ENCODE data around the gene MRPS23. TPM values are rescaled to one million over a fixed set of nuclear protein-coding genes. Genes with fewer than 3 reads are reported as not detected.

MRPS23 gene
- total and polyA plus RNA-seq, 2 of the 13 experiments (the other 11 are each of a cell fraction or from before 2014, with no cell fraction given): 63.2 to 181 TPM

- peak; percentile 91 for TF ChIP-seq ZNF281 (CRISPR knock-in tag; IDR thresholded peaks at IDR 0.05; ENCODE audit: borderline replicate concordance)
- peak; percentile 30; the same call in 1 of the 2 replicates for TF ChIP-seq ZNF772 (CRISPR knock-in tag; IDR thresholded peaks at IDR 0.05)
- no peak for TF ChIP-seq IRF1 (CRISPR knock-in tag; IDR thresholded peaks at IDR 0.05; ENCODE audit: low read depth)
- peak; percentile 76 for TF ChIP-seq PRPF4 (IDR thresholded peaks at IDR 0.05; ENCODE audit: low read depth, low read length, poor library complexity, severe bottlenecking)
- TF ChIP-seq SETDB1 (CRISPR knock-in tag; IDR thresholded peaks at IDR 0.05; ENCODE audit: borderline replicate concordance): no peak
- TF ChIP-seq CREB1 (IDR thresholded peaks at IDR 0.05): no peak
- no peak for TF ChIP-seq CREB1 (CRISPR knock-in tag; IDR thresholded peaks at IDR 0.05)
- peak; percentile 46; the same call in 1 of the 2 replicates for TF ChIP-seq EEA1 (CRISPR knock-in tag; IDR thresholded peaks at IDR 0.05; ENCODE audit: borderline replicate concordance)
- TF ChIP-seq STAG1 (CRISPR knock-in tag; IDR thresholded peaks at IDR 0.05): peak; percentile 93
- TF ChIP-seq ZNF550 (CRISPR knock-in tag; IDR thresholded peaks at IDR 0.05; ENCODE audit: borderline replicate concordance): peak; percentile 40; the same call in 1 of the 2 replicates
- TF ChIP-seq KDM4B (CRISPR knock-in tag; IDR thresholded peaks at IDR 0.05): no peak; the same call in 1 of the 2 replicates
- peak; percentile 74 for TF ChIP-seq CEBPG (CRISPR knock-in tag; IDR thresholded peaks at IDR 0.05)
- peak; percentile 20; the same call in 1 of the 2 replicates for TF ChIP-seq ZNF547 (CRISPR knock-in tag; IDR thresholded peaks at IDR 0.05)
- 0 out of 2 replicates have a peak, but pooled peaks have one; percentile 49 for TF ChIP-seq KDM1A (CRISPR knock-in tag; IDR thresholded peaks at IDR 0.05)
- TF ChIP-seq ATF5 (CRISPR knock-in tag; IDR thresholded peaks at IDR 0.05; ENCODE audit: low read depth): no peak
- peak; percentile 66; the same call in 1 of the 2 replicates for TF ChIP-seq ZC3H4 (CRISPR knock-in tag; IDR thresholded peaks at IDR 0.05; ENCODE audit: borderline replicate concordance)
- TF ChIP-seq ZNF761 (CRISPR knock-in tag; conservative IDR thresholded peaks at IDR 0.05): 0 out of 2 replicates have a peak, but pooled peaks have one; percentile 7
- no peak for TF ChIP-seq ERF (CRISPR knock-in tag; IDR thresholded peaks at IDR 0.05)
- 0 out of 2 replicates have a peak, but pooled peaks have one; percentile 56 for TF ChIP-seq TRIM24 (CRISPR knock-in tag; IDR thresholded peaks at IDR 0.05)
- TF ChIP-seq CBFB (CRISPR knock-in tag; IDR thresholded peaks at IDR 0.05): peak; percentile 55; the same call in 1 of the 2 replicates
- 0 out of 2 replicates have a peak, but pooled peaks have one; percentile 73 for TF ChIP-seq ZNF414 (CRISPR knock-in tag; IDR thresholded peaks at IDR 0.05)
- TF ChIP-seq BORCS8-MEF2B (CRISPR knock-in tag; IDR thresholded peaks at IDR 0.05): peak; percentile 46; the same call in 1 of the 2 replicates
- TF ChIP-seq ZNF280B (CRISPR knock-in tag; IDR thresholded peaks at IDR 0.05; ENCODE audit: borderline replicate concordance): peak; percentile 90; the same call in 1 of the 2 replicates
- TF ChIP-seq ZNF251 (CRISPR knock-in tag; IDR thresholded peaks at IDR 0.05): no peak
Measured at GRCh38 chr17:57892146-57892819, 42.4 kb upstream of the MRPS23 start (continued).

All from HepG2 (cell line).